B cell (primary cell): ENCODE results near the gene DTL. TPM values are rescaled to one million over a fixed set of nuclear protein-coding genes. Genes with fewer than 3 reads are reported as not detected.

Experiments used
- ATAC-seq: fragments of 200-7000 bp; cut with Tn5 transposase; one replicate; pipeline ENCODE4 v1.10.0; 2021; ENCODE audit warnings: low read depth, mild to moderate bottlenecking, moderate number of reproducible peaks, moderate library complexity
- CTCF ChIA-PET: fragments of 350-600 bp; sonication (Branson Sonifier 250); formaldehyde crosslinking; loops from one replicate; lab custom pipeline; 2021; ENCODE audit warnings: antibody characterized with exemption, inconsistent platforms; lab: Charles Lee
- POLR2A ChIA-PET: fragments of 350-600 bp; sonication (Branson Sonifier 250); formaldehyde crosslinking; loops from one replicate; lab custom pipeline; 2021; ENCODE audit warnings: antibody characterized with exemption; lab: Charles Lee
- DNase-seq: peaks from one replicate; pipeline ENCODE4 v3.0.0; 2013
- H2AFZ ChIP-seq: 2 replicates; pipeline ENCODE4 v1.6.1; 2012; ENCODE audit warnings: mild to moderate bottlenecking, low read depth, low read length; ENCODE audit not compliant: insufficient read depth, poor library complexity, severe bottlenecking
- H3K27ac ChIP-seq, 2 donors: 1 replicate in 1 of 2; 2 replicates in 1 of 2; pipeline ENCODE4 v1.5.1; 2012 to 2013; ENCODE audit warnings: low read length in 2 of 2, mild to moderate bottlenecking in 2 of 2, moderate library complexity in 1 of 2
- H3K27me3 ChIP-seq, 4 experiments: fragments of 200-600 bp in 1 of 4; sonication (generic) in 1 of 4; replicated peaks in 1 of 4; 1 replicate in 2 of 4; 2 replicates in 2 of 4; pipeline versions ENCODE4 v1.6.1 to v1.7.0; 2013 to 2016; ENCODE audit warnings: low read length in 3 of 4, mild to moderate bottlenecking in 2 of 4, mixed read lengths in 1 of 4, moderate library complexity in 1 of 4; ENCODE audit not compliant: insufficient read depth in 4 of 4, control insufficient read depth in 3 of 4; ENCODE audit errors: control extremely low read depth in 1 of 4
- H3K36me3 ChIP-seq, 2 experiments: replicated peaks in 1 of 2; 1 replicate in 1 of 2; 2 replicates in 1 of 2; pipeline versions ENCODE4 v1.6.1 to v1.7.1; 2013; ENCODE audit warnings: low read length in 1 of 2; ENCODE audit not compliant: insufficient read depth in 2 of 2, control insufficient read depth in 1 of 2; ENCODE audit errors: control extremely low read depth in 1 of 2, extremely low read depth in 1 of 2
- H3K4me1 ChIP-seq, 2 donors: fragments of 200-600 bp in 1 of 2; sonication (generic) in 1 of 2; 1 replicate in 1 of 2; 2 replicates in 1 of 2; pipeline versions ENCODE4 v1.5.1 to v1.6.1; 2013 to 2017; ENCODE audit warnings: low read length in 2 of 2; ENCODE audit not compliant: control insufficient read depth in 2 of 2, insufficient read depth in 2 of 2
- H3K4me2 ChIP-seq: replicated peaks from 2 replicates; pipeline ENCODE3; 2012; ENCODE audit warnings: mild to moderate bottlenecking, low read depth, low read length; ENCODE audit not compliant: poor library complexity, severe bottlenecking
- H3K4me3 ChIP-seq, 5 experiments: fragments of 200-600 bp in 1 of 5; sonication (generic) in 1 of 5; 1 replicate in 3 of 5; 2 replicates in 2 of 5; pipeline versions ENCODE4 v1.5.1 to v1.7.0; 2011 to 2016; ENCODE audit warnings: low read length in 4 of 5, mild to moderate bottlenecking in 4 of 5, low read depth in 2 of 5, control low read depth in 1 of 5, moderate library complexity in 1 of 5; ENCODE audit not compliant: insufficient read depth in 1 of 5; ENCODE audit errors: control extremely low read depth in 1 of 5, extremely low read depth in 1 of 5
- H3K79me2 ChIP-seq: fragments of 200-600 bp; sonication (generic); one replicate; pipeline ENCODE4 v1.6.0; 2016; ENCODE audit warnings: low read length; ENCODE audit not compliant: control insufficient read depth, insufficient read depth
- H3K9ac ChIP-seq: fragments of 200-600 bp; sonication (generic); 2 replicates; pipeline ENCODE4 v1.6.1; 2017; ENCODE audit warnings: mild to moderate bottlenecking, low read length, moderate library complexity
- H3K9me3 ChIP-seq, 3 donors: one replicate each; pipeline versions ENCODE4 v1.6.1 to v1.7.1; 2013; ENCODE audit warnings: low read length in 2 of 3; ENCODE audit not compliant: control insufficient read depth in 2 of 3, insufficient read depth in 1 of 3; ENCODE audit errors: control extremely low read depth in 1 of 3
- H4K20me1 ChIP-seq: 2 replicates; pipeline ENCODE4 v1.6.0; 2012; ENCODE audit warnings: mild to moderate bottlenecking, low read length; ENCODE audit not compliant: insufficient read depth, control insufficient read depth, poor library complexity, severe bottlenecking
- H3K27ac Mint-ChIP-seq: one replicate; pipeline ENCODE4 v1.8.0; 2021; ENCODE audit warnings: mixed read lengths
- H3K27me3 Mint-ChIP-seq: one replicate; pipeline ENCODE4 v1.8.0; 2021; ENCODE audit warnings: mixed read lengths
- H3K4me1 Mint-ChIP-seq: one replicate; pipeline ENCODE4 v1.8.0; 2021; ENCODE audit warnings: mixed read lengths
- H3K4me3 Mint-ChIP-seq: one replicate; pipeline ENCODE4 v1.8.0; 2021; ENCODE audit warnings: mixed read lengths
- H3K9me3 Mint-ChIP-seq: one replicate; pipeline ENCODE4 v1.8.0; 2022; ENCODE audit warnings: mixed read lengths; ENCODE audit not compliant: insufficient read depth
- EZH2 ChIP-seq: IDR thresholded peaks from 2 replicates; pipeline ENCODE4 v1.6.1; 2012; ENCODE audit warnings: borderline replicate concordance, low read depth, mild to moderate bottlenecking, moderate library complexity, low read length; ENCODE audit not compliant: insufficient read depth, poor library complexity, severe bottlenecking
- WGBS: methylation state at CpG from one replicate; pipeline ENCODE4 v1.1.5; 2013; ENCODE audit warnings: missing lambda C conversion rate; ENCODE audit not compliant: insufficient coverage; 5-methylcytosine and 5-hydroxymethylcytosine counted together
- intact Hi-C: fragments of 100-400 bp; cut with micrococcal nuclease; formaldehyde crosslinking; loops from one replicate; pipeline ENCODE4 v1.10.0; 2022
- polyA plus RNA-seq: library from polyadenylated mRNA; depleted of rRNA; stranded (reverse); fragments of >200 nt; gene quantifications from 2 replicates; pipeline ENCODE4 v1.2.3, GENCODE V29; 2012
- total RNA-seq, 2 donors: library from RNA; stranded (reverse); fragments of 120-200 nt in 1 of 2; gene quantifications; 1 replicate in 1 of 2; 2 replicates in 1 of 2; pipeline versions ENCODE4 v1.2.3 to v1.2.4, GENCODE V29; 2013 to 2022
- TF ChIP-seq, protein P1 (sequence below): fragments of 200-600 bp; IDR thresholded peaks from one replicate; pipeline ENCODE4 v1.8.0; 2022; ENCODE audit warnings: antibody characterized with exemption, mild to moderate bottlenecking

Gene DTL
- total and polyA plus RNA-seq, 2 donors (not counting 1 experiment from before 2014, with no cell fraction given), result 0.37 to 0.39 TPM

GRCh38 chr1:212133319-212133718 is 97.8 kb downstream of the DTL start:
- H3K79me2 ChIP-seq, result no peaks in the 10 kb centered on the region
- Mint-ChIP-seq H3K27me3 (no peaks in the 10 kb centered on the region), H3K27ac (no peak overlapping the region), H3K4me3 (no peak overlapping the region), H3K9me3 (peaks cover 2% of the 10 kb centered on the region), H3K4me1 (no peaks in the 10 kb centered on the region)
- DNase-seq, result no peak
- no peaks in the 10 kb centered on the region for H3K4me1 ChIP-seq
- H3K9ac ChIP-seq, result no peak overlapping the region
- intact Hi-C loops, result no loop called here
- ATAC-seq, result no peak
- ChIA-PET CTCF (no interaction called here), POLR2A (no interaction called here)
- no peak overlapping the region for H3K4me2 ChIP-seq
- H3K27me3 ChIP-seq, result no peaks in the 10 kb centered on the region
- no peak overlapping the region for H3K4me3 ChIP-seq
- no peaks in the 10 kb centered on the region for H3K9me3 ChIP-seq
- TF ChIP-seq EZH2, result no peak
- H2AFZ ChIP-seq, result no peak overlapping the region
- no peak overlapping the region for H3K27ac ChIP-seq
- no peaks in the 10 kb centered on the region for H4K20me1 ChIP-seq
- no CpG with 5 or more reads among the region's 2 CpGs for WGBS
- no peaks in the 10 kb centered on the region for H3K36me3 ChIP-seq

GRCh38 chr1:212135166-212135565 is 99.6 kb downstream of the DTL start:
- no peak overlapping the region for H3K27ac Mint-ChIP-seq
- ChIA-PET CTCF (no interaction called here), POLR2A (no interaction called here)
- Histone ChIP-seq H3K27me3 (no peaks in the 10 kb centered on the region), H3K9ac (no peak overlapping the region), H3K79me2 (no peaks in the 10 kb centered on the region), H3K9me3 (no peaks in the 10 kb centered on the region), H3K4me1 (no peaks in the 10 kb centered on the region), H3K27ac (no peak overlapping the region), H4K20me1 (no peaks in the 10 kb centered on the region), H3K4me3 (no peak overlapping the region), H2AFZ (no peak overlapping the region), H3K36me3 (no peaks in the 10 kb centered on the region), H3K4me2 (no peak overlapping the region)
- intact Hi-C loops, result no loop called here
- no peak for ATAC-seq
- no peaks in the 10 kb centered on the region for H3K4me1 Mint-ChIP-seq
- no peak for TF ChIP-seq EZH2
- TF ChIP-seq, protein P1, sequence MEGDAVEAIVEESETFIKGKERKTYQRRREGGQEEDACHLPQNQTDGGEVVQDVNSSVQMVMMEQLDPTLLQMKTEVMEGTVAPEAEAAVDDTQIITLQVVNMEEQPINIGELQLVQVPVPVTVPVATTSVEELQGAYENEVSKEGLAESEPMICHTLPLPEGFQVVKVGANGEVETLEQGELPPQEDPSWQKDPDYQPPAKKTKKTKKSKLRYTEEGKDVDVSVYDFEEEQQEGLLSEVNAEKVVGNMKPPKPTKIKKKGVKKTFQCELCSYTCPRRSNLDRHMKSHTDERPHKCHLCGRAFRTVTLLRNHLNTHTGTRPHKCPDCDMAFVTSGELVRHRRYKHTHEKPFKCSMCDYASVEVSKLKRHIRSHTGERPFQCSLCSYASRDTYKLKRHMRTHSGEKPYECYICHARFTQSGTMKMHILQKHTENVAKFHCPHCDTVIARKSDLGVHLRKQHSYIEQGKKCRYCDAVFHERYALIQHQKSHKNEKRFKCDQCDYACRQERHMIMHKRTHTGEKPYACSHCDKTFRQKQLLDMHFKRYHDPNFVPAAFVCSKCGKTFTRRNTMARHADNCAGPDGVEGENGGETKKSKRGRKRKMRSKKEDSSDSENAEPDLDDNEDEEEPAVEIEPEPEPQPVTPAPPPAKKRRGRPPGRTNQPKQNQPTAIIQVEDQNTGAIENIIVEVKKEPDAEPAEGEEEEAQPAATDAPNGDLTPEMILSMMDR, result no peak
- DNase-seq, result no peak
- no peaks in the 10 kb centered on the region for H3K27me3 Mint-ChIP-seq
- peaks cover 2% of the 10 kb centered on the region for H3K9me3 Mint-ChIP-seq
- H3K4me3 Mint-ChIP-seq, result no peak overlapping the region
- WGBS, result no CpG with 5 or more reads among the region's 2 CpGs
